ENCODE data around the gene PGP.

The PGP gene

DNA sequence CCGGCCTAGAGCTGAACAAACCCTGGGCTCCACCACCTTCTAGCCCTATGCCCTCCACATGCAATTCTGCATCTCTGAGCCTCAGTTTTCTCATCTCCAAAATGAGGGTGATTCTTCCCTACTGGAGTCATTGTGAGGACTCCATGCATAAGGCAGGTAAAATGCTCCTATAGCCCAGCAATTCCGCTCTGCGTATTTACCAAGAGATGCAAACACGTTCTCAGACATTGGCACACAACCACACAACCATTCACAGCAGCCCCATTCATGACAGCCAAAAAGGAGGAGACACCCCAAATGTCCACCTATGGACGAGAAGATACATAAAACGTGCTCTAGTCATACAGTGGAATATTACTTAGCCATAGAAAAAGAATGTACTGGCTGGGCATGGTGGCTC lies 14.3 kb downstream of the PGP start:
- in situ Hi-C loops (cut with MboI; ENCODE audit: low sequenced_read_pairs): no loop called here

GRCh38 chr16:2199621-2200139 lies 15.0 kb downstream of the PGP start:
- in situ Hi-C loops (cut with MboI; ENCODE audit: low sequenced_read_pairs): no loop called here

GRCh38 chr16:2199095-2199494 lies 15.5 kb downstream of the PGP start:
- in situ Hi-C loops (cut with MboI; ENCODE audit: low sequenced_read_pairs): no loop called here

- in situ Hi-C loops (cut with MboI; ENCODE audit: low sequenced_read_pairs): no loop called here
These were observed 16.4 kb downstream of the PGP start for GRCh38 chr16:2198283-2198682.

- in situ Hi-C loops (cut with MboI; ENCODE audit: low sequenced_read_pairs): no loop called here
These were observed 16.9 kb downstream of the PGP start for GRCh38 chr16:2197765-2198164.

DNA sequence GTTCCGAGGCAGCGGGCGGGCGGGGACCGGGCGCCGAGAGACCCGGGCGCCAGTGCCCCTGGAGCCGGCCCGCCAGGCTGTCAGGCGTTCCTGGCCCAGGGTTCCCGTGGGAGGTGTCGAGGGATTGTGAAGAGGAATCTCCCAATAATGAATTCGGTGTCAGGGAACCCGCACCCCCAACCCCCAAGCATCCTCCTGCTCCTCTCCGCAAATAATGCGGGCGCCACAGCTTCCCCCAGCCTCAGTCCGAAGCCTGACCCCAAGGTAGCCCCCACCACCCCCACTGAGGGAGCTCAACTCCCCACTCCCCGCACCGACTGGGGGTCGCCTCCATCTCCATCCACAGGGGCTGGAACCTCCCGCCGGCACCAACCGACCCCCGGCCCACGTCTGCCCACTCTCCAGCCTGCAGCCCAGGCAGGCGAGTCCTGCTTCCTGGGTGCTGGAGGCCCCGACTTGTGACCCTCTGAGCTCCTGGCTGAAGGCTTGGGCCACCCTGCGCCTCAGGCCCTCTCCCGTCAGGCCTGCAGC lies 17.6 kb downstream of the PGP start:
- in situ Hi-C loops (cut with MboI; ENCODE audit: low sequenced_read_pairs): no loop called here

DNA sequence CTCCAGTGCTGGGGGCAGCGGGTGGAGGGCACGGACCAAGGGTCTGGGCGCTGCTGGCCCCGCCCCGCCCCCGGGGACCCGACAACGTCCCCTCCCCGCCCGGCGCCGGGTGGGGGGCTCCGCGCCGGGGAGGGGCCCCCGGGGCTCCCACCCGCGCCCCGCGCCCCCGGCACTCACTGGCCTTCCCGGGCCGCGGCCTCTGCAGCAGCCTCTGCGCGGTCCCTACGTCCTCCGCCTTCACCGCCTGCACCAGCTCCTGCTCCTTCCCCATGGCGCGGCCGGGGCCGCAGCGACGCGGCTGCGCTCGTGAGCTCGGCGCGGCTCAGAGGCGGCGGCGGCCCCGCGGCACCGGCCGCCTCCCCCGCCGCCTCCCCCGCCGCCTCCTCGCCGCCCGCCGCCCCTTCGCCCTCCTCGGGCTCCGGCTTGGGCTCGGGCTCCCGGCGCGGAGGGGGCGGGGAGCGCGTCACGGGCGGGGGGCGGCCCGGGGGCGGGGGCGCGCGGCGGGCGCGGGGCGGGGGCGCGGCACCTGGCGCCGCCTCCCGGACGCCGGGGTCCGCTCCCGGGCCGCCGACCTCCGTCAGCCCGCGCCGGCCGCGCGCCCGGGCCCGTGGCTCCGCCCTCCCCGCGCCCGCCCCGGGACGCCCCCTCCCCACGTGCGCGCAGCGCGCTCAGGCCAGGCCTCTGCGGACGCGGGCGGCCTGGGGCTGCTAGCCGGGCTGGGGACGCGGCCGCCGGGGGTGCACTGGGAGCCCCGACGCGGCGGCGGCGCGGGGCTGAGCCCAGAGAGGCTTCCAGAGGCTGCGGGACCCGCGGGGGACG lies 18.3 kb downstream of the PGP start, which contains the start of gene CASKIN1:
CASKIN1 (minus strand) TSS at position 444 of the 819 bp plus-strand sequence; CDS start at position 271, 173 bp downstream.
- in situ Hi-C loops (cut with MboI; ENCODE audit: low sequenced_read_pairs): no loop called here

GRCh38 chr16:2195322-2196161 lies 19.1 kb downstream of the PGP start:
- in situ Hi-C loops (cut with MboI; ENCODE audit: low sequenced_read_pairs): no loop called here

DNA sequence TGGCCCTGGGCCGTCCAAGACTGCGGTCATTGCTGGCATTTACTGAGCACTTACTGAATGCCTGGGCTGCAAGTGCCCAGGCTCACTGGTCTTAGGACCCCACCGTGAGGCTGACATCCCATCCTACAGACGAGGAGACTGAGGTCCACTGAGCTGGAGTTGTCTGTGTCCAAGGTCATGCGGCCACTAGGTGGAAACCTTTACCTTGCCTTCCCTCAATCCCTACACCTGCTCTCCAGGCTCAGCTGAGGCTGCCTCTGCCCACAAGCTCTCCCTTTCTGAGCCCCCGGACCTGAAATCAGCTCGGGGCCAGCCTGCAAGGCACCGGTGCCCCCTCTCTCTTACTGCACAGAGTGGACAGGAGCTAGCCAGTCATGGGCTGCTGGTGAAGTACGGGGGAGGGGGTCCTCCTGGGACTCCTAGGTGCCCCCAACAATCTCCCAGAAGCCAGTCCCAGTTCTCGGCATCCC lies 19.8 kb downstream of the PGP start:
- in situ Hi-C loops (cut with MboI; ENCODE audit: low sequenced_read_pairs): no loop called here

DNA sequence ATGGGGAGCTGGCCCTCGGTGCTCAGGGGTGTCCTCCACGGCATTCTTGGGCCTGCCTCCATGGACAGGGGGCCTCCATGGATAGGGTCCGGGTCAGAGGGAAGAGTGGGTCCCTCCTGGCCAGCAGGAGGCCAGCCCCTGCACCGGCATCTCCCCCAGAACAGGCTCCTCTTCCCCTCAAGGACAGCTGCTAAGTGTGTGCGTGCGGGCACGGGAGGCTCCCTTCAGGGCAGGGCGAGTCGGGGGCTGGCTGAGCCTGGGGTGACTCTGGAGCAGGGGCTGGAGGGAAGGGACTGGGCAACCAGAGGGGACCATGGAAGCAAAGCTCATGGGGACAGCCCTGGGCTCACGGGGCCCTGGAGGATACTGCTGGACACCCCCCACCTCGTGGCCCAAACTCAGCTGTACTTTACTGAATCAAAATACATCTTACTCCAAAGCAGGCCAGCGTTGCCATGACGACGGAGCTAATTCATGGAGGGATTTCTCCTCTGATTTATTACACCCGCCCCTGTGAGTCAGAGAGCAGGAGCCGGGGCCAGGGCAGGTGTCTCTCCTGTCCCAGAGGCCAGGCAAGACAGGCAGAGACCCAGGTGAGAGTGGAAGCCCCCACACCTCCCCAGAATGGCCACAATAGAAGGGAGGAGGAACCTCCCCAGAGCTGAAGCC lies 20.3 kb downstream of the PGP start:
- in situ Hi-C loops (cut with MboI; ENCODE audit: low sequenced_read_pairs): no loop called here

DNA sequence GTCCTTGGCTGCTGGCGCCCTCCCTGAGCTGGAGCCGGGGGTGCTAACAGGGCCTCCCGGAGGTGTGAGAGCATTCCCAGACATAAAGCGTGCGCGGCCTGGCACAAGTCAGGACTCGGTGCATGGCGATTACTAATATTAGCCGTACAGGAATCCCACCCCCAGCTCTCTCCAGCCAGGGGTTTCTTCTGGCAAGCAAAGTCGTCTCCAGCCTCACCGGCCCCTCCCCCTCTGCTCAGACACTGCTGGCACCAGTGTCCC lies 23.3 kb downstream of the PGP start:
- in situ Hi-C loops (cut with MboI; ENCODE audit: low sequenced_read_pairs): no loop called here

DNA sequence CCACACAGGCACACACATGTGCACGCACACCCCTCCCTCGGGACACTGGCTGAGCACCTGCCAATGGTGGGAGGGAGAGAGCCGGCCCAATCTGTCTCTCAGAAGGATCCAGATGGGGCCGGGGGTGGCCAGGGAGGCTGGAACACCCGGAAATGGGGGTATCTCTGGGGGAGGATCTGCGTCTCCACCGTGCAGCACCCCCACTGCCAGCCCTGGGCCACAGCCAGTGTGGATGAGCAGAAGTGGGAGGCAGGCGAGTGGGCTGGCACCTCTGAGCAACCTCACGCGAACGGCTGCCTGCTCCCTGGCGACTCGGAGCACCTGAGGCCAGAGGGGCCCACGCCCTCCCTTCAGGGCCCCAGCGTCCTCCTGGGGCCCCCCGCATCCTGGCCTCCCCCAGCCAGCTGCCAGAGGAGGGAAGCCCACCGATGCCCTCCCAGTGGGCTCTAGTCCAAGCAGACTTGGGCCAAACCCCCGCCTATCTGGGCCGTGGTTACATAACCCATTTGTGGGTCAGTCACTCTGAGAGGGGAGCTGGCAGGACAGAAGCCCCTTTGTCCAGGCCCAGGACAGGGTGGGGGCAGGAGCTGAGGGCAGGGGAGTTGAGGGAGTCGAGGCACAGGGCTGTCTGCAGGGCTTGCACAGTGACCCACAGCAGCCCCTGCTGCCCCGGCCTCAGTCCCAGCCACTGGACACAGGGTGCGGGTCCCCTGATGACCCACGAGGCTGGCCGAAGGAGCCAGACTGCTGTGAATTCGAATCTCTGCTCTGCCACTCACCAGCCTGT lies 23.8 kb downstream of the PGP start:
- in situ Hi-C loops (cut with MboI; ENCODE audit: low sequenced_read_pairs): no loop called here

DNA sequence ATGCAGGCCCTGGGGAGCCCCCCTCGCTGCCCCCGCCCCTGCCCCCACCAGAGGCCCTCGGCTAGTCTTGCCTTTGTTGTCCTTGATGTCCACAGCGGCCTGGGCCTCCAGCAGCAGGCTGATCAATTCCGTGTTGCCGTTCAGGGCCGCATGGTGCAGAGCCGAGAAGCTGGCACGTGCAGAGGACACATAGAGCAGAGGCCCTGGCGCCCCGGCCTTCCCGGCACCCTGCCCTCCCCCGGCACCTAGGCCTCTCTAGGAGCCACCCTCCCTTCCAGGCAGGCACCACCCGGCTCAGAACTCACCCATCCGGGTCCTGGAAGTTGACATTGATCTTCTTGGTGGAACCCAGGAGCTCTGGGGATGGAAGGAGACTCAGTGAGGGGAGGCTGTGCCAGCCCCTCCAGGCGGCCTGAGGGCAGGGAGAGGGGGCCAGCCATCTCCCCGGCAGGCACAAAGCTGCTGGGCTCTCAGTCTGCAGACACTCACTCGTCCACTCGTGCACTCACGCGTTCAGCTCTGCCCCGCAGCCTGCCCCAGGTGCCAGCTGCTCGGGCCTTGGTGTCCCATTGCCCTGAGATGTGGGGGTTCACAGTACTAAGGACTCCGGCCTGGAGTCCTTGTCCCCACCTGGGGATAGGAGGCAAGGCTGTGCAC lies 24.5 kb downstream of the PGP start:
- in situ Hi-C loops (cut with MboI; ENCODE audit: low sequenced_read_pairs): no loop called here

GRCh38 chr16:2189252-2189893 lies 25.3 kb downstream of the PGP start:
- in situ Hi-C loops (cut with MboI; ENCODE audit: low sequenced_read_pairs): no loop called here

GRCh38 chr16:2188395-2188794 lies 26.2 kb downstream of the PGP start:
- in situ Hi-C loops (cut with MboI; ENCODE audit: low sequenced_read_pairs): no loop called here

DNA sequence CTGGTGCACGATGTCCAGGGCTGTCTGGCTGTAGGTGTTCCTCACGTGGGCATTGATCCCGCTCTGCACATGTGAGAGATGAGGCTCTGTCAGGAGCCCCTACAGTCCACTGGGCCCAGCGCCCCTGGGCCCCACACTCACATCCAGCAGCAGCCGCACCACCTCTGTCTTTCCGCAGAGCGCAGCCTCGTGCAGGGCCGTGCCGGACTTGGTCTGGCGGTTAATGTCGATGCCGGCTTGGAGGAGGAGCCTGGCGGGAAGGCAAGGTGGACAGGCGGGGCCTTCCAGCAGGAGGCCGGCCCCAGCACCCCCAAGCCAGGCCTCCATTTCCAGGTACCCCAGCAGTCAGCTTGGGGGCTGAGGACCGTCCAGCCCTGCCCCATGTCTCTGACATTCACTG lies 27.4 kb downstream of the PGP start:
- in situ Hi-C loops (cut with MboI; ENCODE audit: low sequenced_read_pairs): no loop called here

DNA sequence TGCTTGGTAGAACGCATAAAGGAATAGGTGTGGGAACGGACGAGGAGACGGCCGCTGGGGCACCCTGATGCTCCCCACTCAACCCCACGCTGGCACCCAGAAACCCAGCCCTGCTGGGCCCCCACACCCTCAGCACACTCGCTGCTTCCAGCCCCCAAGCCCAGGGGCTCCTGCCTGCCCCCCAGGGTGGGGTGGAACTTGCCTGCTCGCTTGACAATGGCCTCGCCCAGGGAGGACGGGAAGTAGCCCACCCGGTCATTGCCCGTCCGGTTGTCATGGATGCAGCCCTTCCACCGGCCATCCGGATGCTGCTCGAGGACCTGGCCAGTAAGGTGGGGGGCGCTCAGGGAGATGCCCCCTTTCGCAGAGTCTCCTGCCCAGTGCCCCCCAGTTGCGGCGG lies 28.1 kb downstream of the PGP start:
- in situ Hi-C loops (cut with MboI; ENCODE audit: low sequenced_read_pairs): no loop called here

DNA sequence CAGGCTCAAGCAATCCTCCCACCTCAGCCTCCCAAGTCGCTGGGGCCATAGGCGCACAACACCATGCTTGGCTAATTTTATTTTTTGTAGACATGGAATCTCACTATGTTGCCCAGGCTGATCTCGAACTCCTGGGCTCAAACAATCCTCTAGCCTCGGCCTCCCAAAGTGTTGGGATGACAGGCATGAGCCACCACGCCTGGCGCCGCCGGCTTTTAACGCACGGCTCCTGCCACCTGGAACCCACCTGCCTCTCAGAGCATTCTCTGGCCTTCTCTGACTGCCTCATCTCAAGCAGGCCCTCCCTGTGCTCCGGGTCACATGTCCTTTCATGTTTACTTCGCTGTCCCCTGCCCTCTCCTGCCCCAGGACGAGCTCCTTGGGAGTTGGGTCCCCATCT lies 28.6 kb downstream of the PGP start:
- in situ Hi-C loops (cut with MboI; ENCODE audit: low sequenced_read_pairs): no loop called here

GRCh38 chr16:2184962-2185361 lies 29.7 kb downstream of the PGP start:
- in situ Hi-C loops (cut with MboI; ENCODE audit: low sequenced_read_pairs): no loop called here

All from HL-60/S4 (cell line).